ENCODE data around the gene UVRAG.
A peak's percentile ranks its signal among the peaks of the same experiment; 100 is the strongest.

The UVRAG gene

DNA sequence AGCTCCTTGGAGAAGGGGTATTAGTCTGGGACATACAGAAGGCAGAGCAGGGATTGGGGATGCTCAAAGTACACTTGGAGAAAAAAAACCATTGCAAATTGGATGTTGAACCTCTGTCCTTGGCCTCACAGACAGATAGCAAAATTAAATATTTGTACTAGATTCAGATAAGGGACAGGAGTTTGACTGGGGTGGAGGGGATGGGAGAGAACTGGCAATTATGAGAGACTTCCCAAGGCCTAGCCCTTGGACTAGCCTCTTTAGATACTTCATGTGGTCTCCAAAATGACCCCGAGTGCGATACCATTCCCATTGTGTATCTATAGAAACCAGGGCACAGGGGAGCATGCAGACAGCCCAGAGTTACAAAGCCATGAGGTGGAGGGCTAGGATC is 30.9 kb upstream of the UVRAG start:
- DNase-seq, result no peak

GRCh38 chr11:75784506-75784905 is 30.5 kb upstream of the UVRAG start:
- DNase-seq, result no peak

- no peak for DNase-seq
Measured at GRCh38 chr11:75785187-75785586, 29.8 kb upstream of the UVRAG start.

- no peak for DNase-seq
Measured at GRCh38 chr11:75786101-75786736, 28.8 kb upstream of the UVRAG start.

DNA sequence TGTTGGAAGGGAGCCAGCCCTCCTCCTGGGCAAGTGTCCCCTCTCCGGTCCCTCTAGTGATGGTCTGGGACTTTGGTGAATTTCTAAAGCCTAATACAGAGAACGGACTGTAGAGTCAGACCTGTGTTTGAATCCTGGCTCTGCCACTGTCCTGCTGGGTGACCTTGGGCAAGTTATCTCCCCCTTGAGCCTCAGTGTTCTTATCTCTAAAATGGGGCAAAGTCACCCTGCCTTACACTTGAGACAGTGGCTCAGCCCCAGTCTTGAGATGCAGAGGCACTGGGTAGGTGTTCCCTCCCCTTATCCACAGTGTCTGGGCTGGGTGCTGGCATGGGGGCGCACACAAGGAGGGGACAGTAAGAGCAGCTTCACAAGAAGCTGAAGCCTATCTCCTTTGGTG is 25.5 kb upstream of the UVRAG start:
- no peak for DNase-seq

- no peak for DNase-seq
Measured at GRCh38 chr11:75790986-75791385, 24.0 kb upstream of the UVRAG start.

GRCh38 chr11:75792127-75792731 is 22.8 kb upstream of the UVRAG start:
- no peak for DNase-seq

GRCh38 chr11:75792997-75793800 is 21.8 kb upstream of the UVRAG start:
- DNase-seq, result no peak

GRCh38 chr11:75793966-75794365 is 21.0 kb upstream of the UVRAG start:
- DNase-seq, result no peak

DNA sequence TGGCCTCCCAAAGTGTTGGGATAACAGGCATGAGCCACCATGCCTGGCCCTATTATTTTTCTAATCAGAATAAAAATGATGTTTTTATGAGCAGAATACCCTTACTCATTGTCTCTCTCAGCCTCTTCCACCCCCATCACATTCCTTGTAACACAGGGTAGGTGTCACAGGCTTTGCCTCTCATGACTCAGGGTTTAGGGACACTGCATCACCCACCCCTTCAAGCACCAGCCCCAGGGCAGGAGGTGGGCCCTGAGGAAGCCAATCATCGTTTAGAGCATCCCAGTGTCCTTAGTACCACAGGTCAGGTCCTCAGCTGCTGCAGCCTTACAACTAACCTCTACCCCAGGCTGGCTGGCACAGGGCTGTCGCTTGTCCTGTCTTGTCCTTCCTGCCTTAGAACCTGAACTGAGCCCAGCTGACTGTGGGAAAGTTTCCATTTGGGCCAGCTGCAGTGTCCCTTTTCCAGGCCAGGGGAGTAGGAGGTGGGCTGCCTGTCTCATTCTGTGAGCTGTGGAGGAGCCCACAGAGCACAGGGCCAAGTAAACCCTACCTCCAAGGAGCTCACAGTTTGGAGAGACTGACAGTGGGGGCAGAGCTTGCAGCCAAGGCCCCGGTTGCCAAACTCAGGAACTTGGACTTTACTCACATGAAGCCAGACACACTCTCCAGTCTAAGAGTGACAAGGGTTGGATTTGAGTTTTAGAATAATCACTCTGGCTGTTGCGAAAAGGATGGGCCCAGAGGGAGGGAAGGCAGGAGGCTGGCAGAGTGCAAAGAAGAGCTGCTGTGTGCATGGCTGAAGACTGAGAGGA is 19.5 kb upstream of the UVRAG start:
- no peak for DNase-seq

- DNase-seq, result no peak
Measured at GRCh38 chr11:75796091-75796435, 18.9 kb upstream of the UVRAG start.

DNA sequence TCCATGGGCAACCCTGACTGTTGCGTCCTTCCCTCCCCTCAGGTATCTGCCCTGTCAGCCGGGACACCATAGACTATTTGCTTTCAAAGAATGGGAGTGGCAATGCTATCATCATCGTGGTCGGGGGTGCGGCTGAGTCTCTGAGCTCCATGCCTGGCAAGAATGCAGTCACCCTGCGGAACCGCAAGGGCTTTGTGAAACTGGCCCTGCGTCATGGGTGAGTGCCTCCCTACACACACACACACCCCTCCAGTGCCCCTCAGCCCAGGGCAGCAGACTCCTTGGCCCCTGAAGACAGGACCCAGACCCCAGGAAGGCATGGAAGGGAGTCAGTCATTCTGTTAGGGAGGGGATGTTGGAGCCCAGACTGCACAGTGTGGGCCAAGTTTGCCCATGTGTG is 17.9 kb upstream of the UVRAG start:
- no peak for DNase-seq

DNA sequence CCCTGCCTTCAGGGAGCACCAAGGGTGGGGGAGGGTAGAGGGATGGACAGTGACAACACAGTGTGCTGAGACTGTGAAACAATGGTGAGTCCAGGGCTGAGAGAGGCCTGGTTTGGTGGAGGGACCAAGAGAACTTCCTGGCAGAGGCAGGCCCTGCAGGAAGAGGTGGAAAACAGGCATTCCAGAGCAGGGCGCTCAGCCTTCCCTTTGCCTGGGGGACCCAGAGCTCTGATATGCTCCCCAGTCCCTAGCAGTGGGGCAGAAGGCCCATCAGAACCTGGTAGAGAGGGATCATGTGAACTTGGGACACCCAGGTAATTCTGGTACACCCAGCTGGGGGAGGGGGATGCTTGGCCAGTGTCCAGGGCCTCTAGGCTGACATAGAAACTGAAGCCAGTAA is 17.2 kb upstream of the UVRAG start:
- no peak for DNase-seq

GRCh38 chr11:75800136-75800675 is 14.8 kb upstream of the UVRAG start:
- DNase-seq, result no peak

- DNase-seq, result no peak
Measured at GRCh38 chr11:75800728-75801361, 14.2 kb upstream of the UVRAG start.

DNA sequence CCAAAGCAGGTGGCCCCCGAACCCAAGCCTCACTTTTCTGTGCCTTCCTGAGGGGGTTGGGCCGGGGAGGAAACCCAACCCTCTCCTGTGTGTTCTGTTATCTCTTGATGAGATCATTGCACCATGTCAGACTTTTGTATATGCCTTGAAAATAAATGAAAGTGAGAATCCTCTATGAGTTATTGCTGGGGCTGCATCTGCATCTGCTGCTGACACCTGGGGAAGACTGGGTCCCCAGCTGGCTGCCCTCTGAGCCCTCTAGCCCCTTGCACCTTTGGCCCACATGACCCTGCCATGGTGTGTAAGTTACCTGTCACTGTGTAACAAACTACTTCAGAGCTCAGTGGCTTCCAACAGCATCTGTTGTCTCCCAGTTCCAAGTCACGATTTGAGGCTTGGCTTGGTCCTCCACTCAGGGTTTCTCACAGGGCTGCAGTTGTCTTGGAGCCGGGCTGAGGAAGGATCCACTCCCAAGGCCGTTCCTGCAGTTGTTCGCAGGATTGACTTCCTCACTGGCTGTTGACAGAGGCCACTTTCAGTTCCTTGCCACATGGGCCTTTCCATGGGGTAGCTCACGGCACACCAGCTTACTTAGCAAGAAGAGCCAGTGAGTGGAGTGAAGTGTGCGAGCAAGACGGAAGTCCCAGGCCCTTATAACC is 13.5 kb upstream of the UVRAG start:
- DNase-seq, result no peak

GRCh38 chr11:75802021-75802912 is 12.7 kb upstream of the UVRAG start:
- DNase-seq, result no peak

- peak; percentile 58 for DNase-seq
Measured at GRCh38 chr11:75802913-75803820, 11.8 kb upstream of the UVRAG start.

DNA sequence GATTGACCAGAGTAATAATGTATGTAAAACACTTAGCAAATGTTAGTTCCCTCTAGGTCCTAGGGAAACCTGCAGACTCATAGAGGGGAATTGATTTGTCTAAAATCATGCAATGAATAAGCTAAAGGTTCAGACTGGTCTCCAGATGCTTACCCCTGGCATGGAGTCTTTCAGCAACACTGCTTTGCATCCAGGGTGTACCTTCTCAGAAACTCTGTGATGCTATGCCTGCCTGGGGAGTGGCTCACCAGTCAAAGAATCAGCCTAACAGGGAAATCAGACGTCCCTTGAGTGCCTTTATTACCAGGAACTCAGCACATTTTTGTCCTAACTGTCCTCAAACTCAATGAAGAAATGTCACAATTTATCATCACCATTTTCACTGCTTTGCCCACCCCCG is 5.9 kb upstream of the UVRAG start:
- no peak for DNase-seq

- no peak for DNase-seq
Measured at GRCh38 chr11:75809991-75810390, 5.0 kb upstream of the UVRAG start.

Data from DMS153 (cell line).